HepG2 (cell line): ENCODE results near the gene PLCXD1. TPM values are rescaled to one million over a fixed set of nuclear protein-coding genes. Genes with fewer than 3 reads are reported as not detected.

Source experiments
- BCL6 ChIP-seq: IDR thresholded peaks from 2 replicates; pipeline ENCODE4 v1.6.1; 2016; ENCODE audit warnings: missing genetic modification reagents, missing compliant biosample characterization
- HNRNPK ChIP-seq: fragments of 200-400 bp; formaldehyde crosslinking; IDR thresholded peaks from 2 replicates; pipeline ENCODE4 v1.6.1; 2018; ENCODE audit warnings: low read length, low read depth, moderate library complexity, mild to moderate bottlenecking; ENCODE audit not compliant: poor library complexity, severe bottlenecking
- LCORL ChIP-seq, 2 experiments: fragments of 450-650 bp in 1 of 2; sonication (generic) in 1 of 2; formaldehyde crosslinking in 1 of 2; IDR thresholded peaks; 2 replicates each; pipeline versions ENCODE4 v1.5.0 to v1.6.1; 2017 to 2020; ENCODE audit warnings: antibody characterized with exemption in 1 of 2, missing genetic modification reagents in 1 of 2
- MIXL1 ChIP-seq: IDR thresholded peaks from 2 replicates; pipeline ENCODE4 v1.6.1; 2016
- NR2F1 ChIP-seq, 2 experiments: fragments of 450-650 bp in 1 of 2; formaldehyde crosslinking in 1 of 2; IDR thresholded peaks; 2 replicates each; pipeline versions ENCODE4 v1.5.0 to v1.6.1; 2016 to 2020; ENCODE audit warnings: mild to moderate bottlenecking in 1 of 2, missing compliant biosample characterization in 1 of 2, missing genetic modification reagents in 1 of 2, moderate library complexity in 1 of 2
- RBM22 ChIP-seq: fragments of 200-400 bp; formaldehyde crosslinking; optimal IDR thresholded peaks from 2 replicates; pipeline ENCODE3; 2017; ENCODE audit warnings: mild to moderate bottlenecking, low read length, moderate library complexity
- RCOR2 ChIP-seq: IDR thresholded peaks from 2 replicates; pipeline ENCODE4 v1.6.1; 2016; ENCODE audit warnings: missing biosample characterization, missing genetic modification reagents
- RFXANK ChIP-seq: IDR thresholded peaks from 2 replicates; pipeline ENCODE4 v1.6.1; 2016
- SAFB2 ChIP-seq: sonication (generic); formaldehyde crosslinking; IDR thresholded peaks from 2 replicates; pipeline ENCODE4 v1.5.1; 2020; ENCODE audit warnings: missing genetic modification reagents, low read depth, mild to moderate bottlenecking, borderline replicate concordance
- SOX5 ChIP-seq: IDR thresholded peaks from 2 replicates; pipeline ENCODE4 v1.6.1; 2016; ENCODE audit warnings: borderline replicate concordance
- TFAP4 ChIP-seq: sonication (generic); IDR thresholded peaks from 2 replicates; pipeline ENCODE4 v1.6.1; 2016; ENCODE audit warnings: low read depth, borderline replicate concordance
- WIZ ChIP-seq: sonication (generic); formaldehyde crosslinking; IDR thresholded peaks from 2 replicates; pipeline ENCODE4 v1.5.1; 2020; ENCODE audit warnings: mild to moderate bottlenecking, missing genetic modification reagents
- ZBTB33 ChIP-seq: sonication (generic); formaldehyde crosslinking; IDR thresholded peaks from 2 replicates; pipeline ENCODE4 v1.4.0; 2020; ENCODE audit warnings: missing genetic modification reagents
- ZBTB34 ChIP-seq: sonication (generic); formaldehyde crosslinking; IDR thresholded peaks from 2 replicates; pipeline ENCODE4 v1.8.0; 2022; ENCODE audit warnings: mild to moderate bottlenecking, missing genetic modification reagents
- ZFP36L1 ChIP-seq: sonication (generic); formaldehyde crosslinking; IDR thresholded peaks from 2 replicates; pipeline ENCODE4 v1.8.0; 2022; ENCODE audit warnings: mild to moderate bottlenecking, missing genetic modification reagents, moderate library complexity
- ZGPAT ChIP-seq: IDR thresholded peaks from 2 replicates; pipeline ENCODE4 v1.6.1; 2016; ENCODE audit warnings: mild to moderate bottlenecking
- ZNF121 ChIP-seq: sonication (generic); formaldehyde crosslinking; IDR thresholded peaks from 2 replicates; pipeline ENCODE4 v1.5.0; 2020; ENCODE audit warnings: mild to moderate bottlenecking, missing genetic modification reagents
- ZNF576 ChIP-seq: sonication (generic); formaldehyde crosslinking; IDR thresholded peaks from 2 replicates; pipeline ENCODE4 v1.4.0; 2020; ENCODE audit warnings: mild to moderate bottlenecking, missing genetic modification reagents
- ZSCAN30 ChIP-seq: sonication (generic); formaldehyde crosslinking; IDR thresholded peaks from 2 replicates; pipeline ENCODE4 v1.5.0; 2020; ENCODE audit warnings: mild to moderate bottlenecking, missing genetic modification reagents
- polyA plus RNA-seq, 8 experiments: library from polyadenylated mRNA; depleted of rRNA in 3 of 8; stranded (reverse) in 7 of 8; unstranded in 1 of 8; fragments of >200 nt; fragmentation: Illumina TruSeq in 4 of 8; extraction: Trizol in 4 of 8; gene quantifications; 2 replicates each; pipeline versions ENCODE4 v1.2.1 to v1.2.3, GENCODE V29; 2011 to 2016; ENCODE audit warnings: low read depth in 4 of 8, missing spikeins in 1 of 8, mixed read lengths in 1 of 8; ENCODE audit not compliant: insufficient read depth in 1 of 8
- total RNA-seq, 5 experiments: library from RNA; depleted of rRNA; stranded (reverse); fragments of >200 nt; fragmentation: Illumina TruSeq; extraction: Trizol; gene quantifications; 2 replicates each; pipeline ENCODE4 v1.2.3, GENCODE V29; 2016; ENCODE audit warnings: low read depth in 1 of 5
- TF ChIP-seq, protein P1 (sequence below): sonication (generic); formaldehyde crosslinking; IDR thresholded peaks from 2 replicates; pipeline ENCODE4 v1.4.0; 2020; ENCODE audit warnings: missing genetic modification reagents

The PLCXD1 gene
- total and polyA plus RNA-seq, 2 of the 13 experiments (the other 11 are each of a cell fraction or from before 2014, with no cell fraction given): 87.7 to 153 TPM

DNA sequence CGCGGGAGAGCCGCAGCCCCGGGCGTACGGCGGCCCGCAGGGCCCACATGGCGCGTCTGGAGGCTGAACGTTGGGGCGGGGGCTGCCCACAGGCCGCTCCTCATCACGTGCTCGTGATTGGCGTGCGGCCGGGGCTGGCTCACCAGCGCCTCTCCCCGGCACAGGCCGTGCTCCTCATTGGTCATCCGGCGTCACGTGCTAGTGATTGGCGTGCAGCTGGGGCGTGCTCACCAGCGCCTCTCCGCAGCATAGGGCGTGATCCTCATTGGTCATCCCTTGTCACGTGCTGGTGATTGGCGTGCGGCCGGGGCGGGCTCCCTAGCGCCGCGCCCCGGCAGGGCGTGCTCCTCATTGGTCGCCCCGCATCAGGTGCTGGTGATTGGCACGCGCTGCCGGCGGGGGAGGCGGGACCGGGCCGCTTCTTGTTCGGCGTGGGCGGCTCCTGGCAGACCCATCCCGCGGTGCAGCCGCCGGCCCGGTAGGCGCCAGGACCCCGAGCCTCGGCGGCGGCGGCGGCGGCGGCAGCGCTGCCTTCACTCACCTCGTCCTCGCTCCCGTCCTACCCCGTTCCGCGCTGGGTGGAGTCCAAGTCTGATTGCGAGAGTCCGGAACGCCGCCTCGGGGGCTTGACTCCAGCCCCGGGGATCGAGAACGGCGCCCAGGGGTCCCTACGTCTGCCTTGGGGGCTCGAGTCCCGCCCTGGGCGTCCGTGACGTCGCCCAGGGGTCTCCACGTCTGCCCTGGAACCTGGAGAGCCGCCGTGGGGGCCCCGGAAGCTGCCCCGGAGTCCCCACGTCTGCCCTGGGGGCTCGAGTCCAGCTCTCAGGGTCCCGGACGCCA is 37.8 kb downstream of the PLCXD1 start, which contains the start of gene GTPBP6 (continued):
- TF ChIP-seq ZGPAT (no peak; the same call in 1 of the 2 replicates), MIXL1 (CRISPR knock-in tag) (no peak), ZBTB33 (CRISPR knock-in tag) (no peak), ZSCAN30 (CRISPR knock-in tag) (no peak), BCL6 (no peak), RCOR2 (CRISPR knock-in tag) (no peak), ZBTB34 (CRISPR knock-in tag) (no peak), SAFB2 (CRISPR knock-in tag) (no peak), TFAP4 (no peak; the same call in 1 of the 2 replicates), WIZ (CRISPR knock-in tag) (no peak), RFXANK (CRISPR knock-in tag) (no peak), RBM22 (no peak), HNRNPK (peak; percentile 35), LCORL (IDR thresholded peaks at IDR 0.05) (no peak), LCORL (CRISPR knock-in tag; IDR thresholded peaks at IDR 0.05) (no peak), ZFP36L1 (CRISPR knock-in tag) (no peak), NR2F1 (CRISPR knock-in tag; IDR thresholded peaks at IDR 0.05) (no peak), ZNF121 (CRISPR knock-in tag) (no peak), ZNF576 (CRISPR knock-in tag) (no peak), SOX5 (CRISPR knock-in tag) (no peak)
- TF ChIP-seq, protein P1, sequence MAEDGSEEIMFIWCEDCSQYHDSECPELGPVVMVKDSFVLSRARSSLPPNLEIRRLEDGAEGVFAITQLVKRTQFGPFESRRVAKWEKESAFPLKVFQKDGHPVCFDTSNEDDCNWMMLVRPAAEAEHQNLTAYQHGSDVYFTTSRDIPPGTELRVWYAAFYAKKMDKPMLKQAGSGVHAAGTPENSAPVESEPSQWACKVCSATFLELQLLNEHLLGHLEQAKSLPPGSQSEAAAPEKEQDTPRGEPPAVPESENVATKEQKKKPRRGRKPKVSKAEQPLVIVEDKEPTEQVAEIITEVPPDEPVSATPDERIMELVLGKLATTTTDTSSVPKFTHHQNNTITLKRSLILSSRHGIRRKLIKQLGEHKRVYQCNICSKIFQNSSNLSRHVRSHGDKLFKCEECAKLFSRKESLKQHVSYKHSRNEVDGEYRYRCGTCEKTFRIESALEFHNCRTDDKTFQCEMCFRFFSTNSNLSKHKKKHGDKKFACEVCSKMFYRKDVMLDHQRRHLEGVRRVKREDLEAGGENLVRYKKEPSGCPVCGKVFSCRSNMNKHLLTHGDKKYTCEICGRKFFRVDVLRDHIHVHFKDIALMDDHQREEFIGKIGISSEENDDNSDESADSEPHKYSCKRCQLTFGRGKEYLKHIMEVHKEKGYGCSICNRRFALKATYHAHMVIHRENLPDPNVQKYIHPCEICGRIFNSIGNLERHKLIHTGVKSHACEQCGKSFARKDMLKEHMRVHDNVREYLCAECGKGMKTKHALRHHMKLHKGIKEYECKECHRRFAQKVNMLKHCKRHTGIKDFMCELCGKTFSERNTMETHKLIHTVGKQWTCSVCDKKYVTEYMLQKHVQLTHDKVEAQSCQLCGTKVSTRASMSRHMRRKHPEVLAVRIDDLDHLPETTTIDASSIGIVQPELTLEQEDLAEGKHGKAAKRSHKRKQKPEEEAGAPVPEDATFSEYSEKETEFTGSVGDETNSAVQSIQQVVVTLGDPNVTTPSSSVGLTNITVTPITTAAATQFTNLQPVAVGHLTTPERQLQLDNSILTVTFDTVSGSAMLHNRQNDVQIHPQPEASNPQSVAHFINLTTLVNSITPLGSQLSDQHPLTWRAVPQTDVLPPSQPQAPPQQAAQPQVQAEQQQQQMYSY (CRISPR knock-in tag): no peak
